Endothelial cell of umbilical vein (primary cell): ENCODE results near the gene LCP1. TPM values are rescaled to one million over a fixed set of nuclear protein-coding genes. Genes with fewer than 3 reads are reported as not detected.

Source experiments
- BruUV-seq: library from RNA; stranded (reverse); fragments of 400-500 nt; replicated peaks from 2 replicates; lab custom pipeline; 2021; lab: Mats Ljungman, UMichigan
- CTCF ChIA-PET: fragments of 300-600, 350-600 bp; sonication (Branson Sonifier 250); formaldehyde crosslinking; loops from one replicate; lab custom pipeline; 2021; ENCODE audit warnings: antibody characterized with exemption, inconsistent platforms; lab: Charles Lee
- POLR2A ChIA-PET: fragments of 300-600, 350-600 bp; sonication (Branson Sonifier 250); formaldehyde crosslinking; loops from one replicate; lab custom pipeline; 2021; ENCODE audit warnings: antibody characterized with exemption, inconsistent platforms; lab: Charles Lee
- DNase-seq: peaks from one replicate; pipeline ENCODE4 v3.0.0-alpha.2; 2011; ENCODE audit warnings: low read depth, low spot score
- FAIRE-seq: peaks from 2 replicates; lab custom pipeline; 2011; peaks lifted over from hg19 to GRCh38; lab: Jason Lieb, UNC
- H2AFZ ChIP-seq: 2 replicates; pipeline ENCODE4 v1.6.0; 2012; ENCODE audit warnings: low read depth, low read length, control low read depth, inconsistent platforms
- H3K27ac ChIP-seq: 2 replicates; pipeline ENCODE4 v1.5.1; 2011; ENCODE audit warnings: low read depth, mild to moderate bottlenecking, control low read depth, low read length, moderate library complexity; ENCODE audit not compliant: insufficient read depth
- H3K27me3 ChIP-seq, 2 experiments: 2 replicates each; pipeline versions ENCODE4 v1.6.0 to v1.6.1; 2011; ENCODE audit warnings: low read length in 2 of 2, mixed read lengths in 1 of 2; ENCODE audit not compliant: control insufficient read depth in 2 of 2, insufficient read depth in 2 of 2
- H3K36me3 ChIP-seq, 2 experiments: 2 replicates in 1 of 2; 3 replicates in 1 of 2; pipeline ENCODE4 v1.5.1; 2011; ENCODE audit warnings: low read length in 2 of 2, mild to moderate bottlenecking in 1 of 2, moderate library complexity in 1 of 2; ENCODE audit not compliant: control insufficient read depth in 2 of 2, insufficient read depth in 2 of 2; ENCODE audit errors: extremely low read depth in 1 of 2
- H3K4me1 ChIP-seq: 3 replicates; pipeline ENCODE4 v1.5.1; 2011; ENCODE audit warnings: mild to moderate bottlenecking, low read length; ENCODE audit not compliant: control insufficient read depth, insufficient read depth; ENCODE audit errors: extremely low read depth
- H3K4me2 ChIP-seq: 2 replicates; pipeline ENCODE4 v1.6.1; 2011; ENCODE audit warnings: low read length, control low read depth, mixed read lengths; ENCODE audit not compliant: insufficient read depth
- H3K4me3 ChIP-seq, 3 experiments: fragments of 200-600 bp in 1 of 3; sonication (generic), shearing (Covaris generic) in 1 of 3; replicated peaks in 1 of 3; 2 replicates each; pipeline ENCODE4 v1.5.1; 2011 to 2016; ENCODE audit warnings: control low read depth in 3 of 3, low read length in 3 of 3, mild to moderate bottlenecking in 2 of 3, inconsistent platforms in 1 of 3, low read depth in 1 of 3, moderate library complexity in 1 of 3; ENCODE audit not compliant: insufficient read depth in 1 of 3
- H3K79me2 ChIP-seq: 2 replicates; pipeline ENCODE4 v1.6.0; 2012; ENCODE audit warnings: low read length, inconsistent platforms; ENCODE audit not compliant: control insufficient read depth, insufficient read depth
- H3K9ac ChIP-seq: replicated peaks from 2 replicates; pipeline ENCODE3; 2011; ENCODE audit warnings: low read length, control low read depth; ENCODE audit not compliant: insufficient read depth; ENCODE audit errors: extremely low read depth
- H3K9me1 ChIP-seq: replicated peaks from 3 replicates; pipeline ENCODE4 v1.6.0; 2011; ENCODE audit warnings: mild to moderate bottlenecking, low read length; ENCODE audit not compliant: control insufficient read depth, insufficient read depth; ENCODE audit errors: extremely low read depth
- H3K9me3 ChIP-seq: replicated peaks from 2 replicates; pipeline ENCODE4 v1.5.1; 2012; ENCODE audit warnings: low read length, inconsistent platforms; ENCODE audit not compliant: control insufficient read depth, insufficient read depth
- H4K20me1 ChIP-seq: replicated peaks from 2 replicates; pipeline ENCODE3; 2011; ENCODE audit warnings: mild to moderate bottlenecking, low read length; ENCODE audit not compliant: control insufficient read depth, insufficient read depth; ENCODE audit errors: extremely low read depth
- CTCF ChIP-seq, 2 donors: IDR thresholded peaks; 1 replicate in 1 of 2; 2 replicates in 1 of 2; pipeline ENCODE4 v1.5.1; 2011; ENCODE audit warnings: low read length in 2 of 2, mild to moderate bottlenecking in 2 of 2, moderate library complexity in 2 of 2, control low read depth in 1 of 2, inconsistent platforms in 1 of 2, low read depth in 1 of 2; ENCODE audit not compliant: insufficient read depth in 1 of 2; ENCODE audit errors: extremely low read depth in 1 of 2
- EZH2 ChIP-seq: IDR thresholded peaks from 2 replicates; pipeline ENCODE4 v1.6.1; 2012; ENCODE audit warnings: borderline replicate concordance, low read depth, mild to moderate bottlenecking, moderate library complexity, low read length, inconsistent platforms; ENCODE audit not compliant: severe bottlenecking
- FOS ChIP-seq: IDR thresholded peaks from 2 replicates; pipeline ENCODE4 v1.6.1; 2011; ENCODE audit warnings: mild to moderate bottlenecking, low read length, moderate library complexity, borderline replicate concordance; ENCODE audit not compliant: insufficient read depth
- GATA2 ChIP-seq: IDR thresholded peaks from 2 replicates; pipeline ENCODE4 v1.7.0; 2011; ENCODE audit warnings: low read depth, mild to moderate bottlenecking, moderate library complexity, mixed read lengths, low read length; ENCODE audit not compliant: insufficient read length, insufficient read depth
- MAX ChIP-seq: IDR thresholded peaks from 2 replicates; pipeline ENCODE4 v1.6.1; 2011; ENCODE audit not compliant: insufficient read depth, insufficient read length
- MYC ChIP-seq: IDR thresholded peaks from one replicate; pipeline ENCODE4 v1.6.1; 2011; ENCODE audit warnings: mild to moderate bottlenecking, low read depth, low read length
- POLR2A ChIP-seq: IDR thresholded peaks from 2 replicates; pipeline ENCODE4 v1.6.1; 2012; ENCODE audit warnings: low read depth, mild to moderate bottlenecking, control low read depth, low read length
- dilution Hi-C: fragments of 300-500 bp; cut with MboI; formaldehyde crosslinking; loops from one replicate; pipeline ENCODE4 v1.15.0; 2019; ENCODE audit warnings: low sequenced_read_pairs; ENCODE audit not compliant: extremely low pct_ligation_motif_present
- intact Hi-C: fragments of 100-400 bp; cut with micrococcal nuclease; formaldehyde crosslinking; loops from one replicate; pipeline ENCODE4 v1.10.0; 2022
- polyA plus RNA-seq, 4 experiments: library from polyadenylated mRNA; depleted of rRNA in 3 of 4; stranded (reverse) in 3 of 4; unstranded in 1 of 4; fragments of >200 nt; gene quantifications; 2 replicates each; pipeline versions ENCODE4 v1.2.1 to v1.2.3, GENCODE V29; 2011 to 2012; ENCODE audit warnings: missing spikeins in 1 of 4
- total RNA-seq: library from RNA; stranded (reverse); gene quantifications from 2 replicates; pipeline ENCODE4 v1.2.3, GENCODE V29; 2021

The LCP1 gene
- total and polyA plus RNA-seq, 2 donors (not counting 3 experiments of a cell fraction or from before 2014, with no cell fraction given): 0.18 to 0.38 TPM

- FAIRE-seq: no peak
- Histone ChIP-seq H2AFZ (no peak overlapping the region), H3K9me3 (no peaks in the 10 kb centered on the region), H3K27ac (no peak overlapping the region), H3K36me3 (no peaks in the 10 kb centered on the region), H3K27me3 (peaks cover 2 to 27% of the 10 kb centered on the region in 2 experiments), H3K9me1 (no peaks in the 10 kb centered on the region), H3K4me1 (no peaks in the 10 kb centered on the region), H3K4me2 (no peak overlapping the region), H3K79me2 (no peaks in the 10 kb centered on the region), H3K4me3 (no peak overlapping the region), H3K9ac (no peak overlapping the region), H4K20me1 (no peaks in the 10 kb centered on the region)
- DNase-seq: no peak
- intact Hi-C loops: no loop called here
- BruUV-seq: no TSS peak
- CTCF ChIA-PET: interaction anchor here (0.9 to 1.7 kb wide), 6 partner anchors 8 to 140 kb away, joined by 3 to 11 read pairs (median 4); no protein-coding TSS in a partner anchor
- dilution Hi-C loops: no loop called here
- TF ChIP-seq POLR2A (no peak), MYC (no peak), CTCF (IDR thresholded peaks at IDR 0.05; ENCODE audit: extremely low read depth in 1 of 2, insufficient read depth in 1 of 2, low read depth in 1 of 2, low read length in 2 of 2) (no peak), EZH2 (no peak), MAX (no peak), GATA2 (no peak), FOS (no peak)
- POLR2A ChIA-PET: interaction anchor here (0.6 kb wide), 1 partner anchor 19 kb away, joined by 3 read pairs; no protein-coding TSS in a partner anchor
Observed at GRCh38 chr13:46176756-46177155, 5.2 kb downstream of the LCP1 start.
